T-helper 1 cell (primary cell): ENCODE data around the gene NTMT2.

Source experiments
- DNase-seq, 5 donors: peaks; one replicate each; pipeline ENCODE4 v3.0.0-alpha.2; 2012 to 2020

The NTMT2 gene

GRCh38 chr1:170213596-170213995 lies 67.8 kb downstream of the NTMT2 start:
- DNase-seq: no peak

GRCh38 chr1:170214117-170215032 lies 68.6 kb downstream of the NTMT2 start:
- no peak for DNase-seq

- no peak for DNase-seq
Observed at GRCh38 chr1:170215072-170215885, 69.5 kb downstream of the NTMT2 start.

GRCh38 chr1:170217517-170218256 lies 71.9 kb downstream of the NTMT2 start:
- no peak for DNase-seq

GRCh38 chr1:170218257-170218650 lies 72.5 kb downstream of the NTMT2 start:
- no peak for DNase-seq
